NT2/D1 (cell line): ENCODE data around the gene PPP2R3A.
A peak's percentile ranks its signal among the peaks of the same experiment; 100 is the strongest.

Experiments
- DNase-seq: peaks from one replicate; pipeline ENCODE4 v3.0.0-alpha.2; 2011; ENCODE audit warnings: low read depth, low spot score
- H3K27me3 ChIP-seq: 2 replicates; pipeline ENCODE4 v1.6.0; 2011; ENCODE audit warnings: mild to moderate bottlenecking; ENCODE audit not compliant: insufficient read length, insufficient read depth
- H3K36me3 ChIP-seq: 2 replicates; pipeline ENCODE4 v1.6.1; 2011; ENCODE audit warnings: mild to moderate bottlenecking, low read length, mixed read lengths; ENCODE audit not compliant: insufficient read depth, insufficient read length
- H3K4me1 ChIP-seq: 2 replicates; pipeline ENCODE4 v1.5.1; 2011; ENCODE audit not compliant: insufficient read depth, insufficient read length
- H3K4me3 ChIP-seq: 2 replicates; pipeline ENCODE4 v1.5.1; 2011; ENCODE audit warnings: low read depth; ENCODE audit not compliant: insufficient read length
- H3K9ac ChIP-seq: 2 replicates; pipeline ENCODE4 v1.6.0; 2011; ENCODE audit warnings: low read depth; ENCODE audit not compliant: insufficient read length
- H3K9me3 ChIP-seq: 2 replicates; pipeline ENCODE4 v1.5.1; 2011; ENCODE audit warnings: mild to moderate bottlenecking, low read length; ENCODE audit not compliant: insufficient read depth
- SUZ12 ChIP-seq: IDR thresholded peaks from 2 replicates; pipeline ENCODE4 v1.6.1; 2011; ENCODE audit not compliant: insufficient read length, insufficient read depth; ENCODE audit errors: extremely low read depth
- YY1 ChIP-seq: IDR thresholded peaks from 2 replicates; pipeline ENCODE4 v1.6.1; 2011; ENCODE audit not compliant: insufficient read length, insufficient read depth
- ZNF274 ChIP-seq: IDR thresholded peaks from 2 replicates; pipeline ENCODE4 v1.6.1; 2011; ENCODE audit warnings: mild to moderate bottlenecking, low read depth, low read length

PPP2R3A gene

DNA sequence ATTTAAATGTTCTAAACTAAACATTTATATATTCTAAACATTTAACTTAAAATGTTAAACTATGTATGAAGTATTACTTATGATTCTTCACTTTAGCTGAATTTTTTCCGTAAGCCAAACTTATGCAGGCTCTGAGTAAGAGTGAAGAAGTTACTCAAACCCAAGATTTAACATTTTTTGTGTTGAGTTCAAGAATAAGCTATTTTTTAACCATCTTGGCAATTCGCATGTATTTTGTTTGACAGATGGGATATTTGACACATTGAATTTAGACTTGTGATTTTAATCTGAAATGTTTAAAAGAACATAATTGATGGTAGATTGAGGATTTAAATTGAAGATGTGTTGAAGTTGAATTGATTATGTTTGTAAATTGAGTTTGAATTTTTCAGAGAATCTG, 14.6 kb upstream of the PPP2R3A start:
- no peak for TF ChIP-seq SUZ12
- TF ChIP-seq ZNF274: no peak
- no peak for TF ChIP-seq YY1
- Histone ChIP-seq H3K4me1 (no peaks in the 10 kb centered on the region), H3K4me3 (no peak overlapping the region)

DNA sequence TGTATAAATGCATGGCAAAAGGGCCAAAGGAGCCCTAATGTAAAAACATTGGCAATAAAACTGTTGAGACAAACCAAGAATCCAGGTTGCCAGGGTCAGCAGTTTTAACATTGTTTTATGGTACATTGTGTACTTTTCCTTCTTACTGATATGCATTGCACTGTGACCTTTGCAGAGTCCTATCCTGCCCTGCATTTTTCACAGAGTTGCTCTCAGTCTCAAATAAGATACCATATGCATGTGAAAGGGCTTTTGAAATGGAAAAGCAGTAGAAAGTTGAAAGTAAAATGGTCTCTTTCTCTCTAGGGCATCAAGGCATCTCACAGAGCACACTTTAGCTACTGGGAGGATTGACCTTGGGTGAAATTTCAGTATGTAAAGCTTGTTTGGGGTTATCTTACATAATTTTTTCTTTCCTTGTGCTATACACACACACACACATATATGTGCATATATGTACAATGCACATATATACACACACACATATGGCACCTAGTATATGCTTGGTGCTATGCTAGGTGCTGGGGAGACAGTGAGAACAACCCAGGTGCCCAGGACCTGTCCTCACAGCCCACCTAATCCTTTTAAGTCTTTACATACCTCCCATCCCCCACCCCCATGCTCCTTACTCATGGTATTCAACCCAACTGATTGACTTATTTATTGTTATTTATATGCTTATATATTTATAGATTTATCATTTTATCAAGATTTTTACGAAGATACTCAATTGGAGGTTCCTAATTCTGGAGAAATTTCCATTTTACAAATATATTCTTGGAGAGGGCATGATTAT, 1.2 kb upstream of the PPP2R3A start:
- Histone ChIP-seq H3K4me1 (no peaks in the 10 kb centered on the region), H3K36me3 (no peaks in the 10 kb centered on the region), H3K9me3 (peaks cover 17% of the 10 kb centered on the region), H3K9ac (no peak overlapping the region), H3K4me3 (no peak overlapping the region), H3K27me3 (no peaks in the 10 kb centered on the region)
- DNase-seq: no peak
- TF ChIP-seq ZNF274: no peak
- TF ChIP-seq SUZ12: no peak
- no peak for TF ChIP-seq YY1

More for the DNA sequence above, 14.6 kb upstream of the PPP2R3A start:
- no peaks in the 10 kb centered on the region for H3K36me3 ChIP-seq
- H3K9ac ChIP-seq: no peak overlapping the region
- no peaks in the 10 kb centered on the region for H3K27me3 ChIP-seq
- no peak for DNase-seq
- peaks cover 3% of the 10 kb centered on the region; the same call in 1 of the 2 replicates for H3K9me3 ChIP-seq

DNA sequence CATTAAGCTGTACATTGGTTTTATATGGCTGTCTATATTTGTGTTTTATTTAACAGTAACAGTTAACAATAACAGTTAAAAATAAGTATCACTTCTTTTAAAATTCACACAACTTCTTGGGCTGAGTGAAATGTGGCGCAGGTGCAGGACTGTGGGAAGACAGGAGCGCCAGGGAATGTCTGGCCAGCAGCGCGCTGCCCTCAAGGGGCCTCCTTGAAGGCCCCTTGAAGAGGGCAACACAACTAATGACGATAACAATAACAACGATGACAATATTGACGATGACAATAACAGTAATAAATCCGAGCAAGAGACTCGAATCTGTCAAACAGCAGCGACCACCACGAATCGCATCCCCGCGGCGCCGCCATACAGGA, 411 bp upstream of the PPP2R3A start:
- DNase-seq: no peak
- H3K27me3 ChIP-seq: no peaks in the 10 kb centered on the region
- peaks cover 15% of the 10 kb centered on the region for H3K9me3 ChIP-seq
- no peaks in the 10 kb centered on the region for H3K4me1 ChIP-seq
- no peaks in the 10 kb centered on the region for H3K36me3 ChIP-seq
- peak overlapping the region; percentile 43 for H3K9ac ChIP-seq
- no peak for TF ChIP-seq ZNF274
- TF ChIP-seq YY1: no peak
- no peak for TF ChIP-seq SUZ12
- H3K4me3 ChIP-seq: peak overlapping the region; percentile 33

DNA sequence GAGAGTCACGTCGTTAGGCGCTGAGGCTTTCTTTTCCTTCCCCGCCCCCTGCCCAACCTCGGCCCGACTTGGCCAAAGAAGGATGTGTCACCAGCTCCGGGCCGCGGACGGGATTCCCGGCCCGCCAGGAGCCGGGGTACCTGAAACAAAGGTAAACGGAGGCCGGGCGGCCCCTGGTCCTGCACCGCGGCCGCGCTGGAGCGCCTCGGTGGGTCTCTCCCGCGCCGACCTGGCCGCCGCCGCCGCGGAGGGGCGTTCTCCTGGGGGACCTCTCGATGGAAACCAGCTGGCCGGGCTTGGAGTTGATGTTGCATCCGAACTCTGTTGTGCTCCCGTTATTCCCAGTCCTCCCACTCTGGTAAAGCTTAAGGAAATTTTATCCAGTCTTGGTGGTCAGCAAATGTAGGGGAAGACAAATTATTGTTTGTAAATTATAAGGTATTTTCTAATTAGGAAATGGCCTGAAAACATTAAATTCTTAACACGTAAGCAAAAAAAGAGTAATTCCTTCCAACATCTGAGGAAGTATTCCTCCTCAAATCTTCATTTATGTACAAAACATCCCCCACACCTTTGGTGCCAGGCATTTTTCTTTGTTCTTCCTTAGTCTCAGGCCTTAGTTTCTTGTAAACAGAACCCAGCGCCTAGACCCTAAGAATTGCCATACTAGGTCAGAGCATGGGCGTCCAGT, 888 bp downstream of the PPP2R3A start:
- H3K9ac ChIP-seq: peak overlapping the region; percentile 85
- no peak for DNase-seq
- H3K9me3 ChIP-seq: 0 out of 2 replicates have a peak, but pooled peaks cover 6% of the 10 kb centered on the region
- no peaks in the 10 kb centered on the region for H3K27me3 ChIP-seq
- no peak for TF ChIP-seq SUZ12
- TF ChIP-seq YY1: no peak
- TF ChIP-seq ZNF274: no peak
- H3K36me3 ChIP-seq: no peaks in the 10 kb centered on the region
- H3K4me1 ChIP-seq: no peaks in the 10 kb centered on the region
- peak overlapping the region; percentile 79 for H3K4me3 ChIP-seq

DNA sequence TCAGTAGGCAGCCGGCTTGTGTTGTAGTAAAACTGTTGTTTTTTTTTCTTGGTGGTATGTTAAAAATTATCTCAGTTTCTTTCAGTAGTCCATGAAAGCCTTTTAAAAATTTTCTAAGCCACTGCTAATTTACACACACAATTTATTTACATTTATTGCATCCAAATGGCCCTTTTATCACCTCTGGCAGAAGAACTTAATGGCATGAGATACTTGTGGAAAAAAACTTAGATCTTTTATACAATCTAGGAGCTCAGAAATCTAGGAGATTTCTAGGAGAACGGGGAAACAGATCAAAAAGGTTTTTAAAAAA, 1.4 kb downstream of the PPP2R3A start:
- Histone ChIP-seq H3K36me3 (no peaks in the 10 kb centered on the region), H3K4me3 (peak overlapping the region; percentile 79), H3K9ac (peak overlapping the region; percentile 85), H3K27me3 (no peaks in the 10 kb centered on the region), H3K4me1 (no peaks in the 10 kb centered on the region), H3K9me3 (0 out of 2 replicates have a peak, but pooled peaks cover 6% of the 10 kb centered on the region)
- DNase-seq: no peak
- TF ChIP-seq ZNF274 (no peak), YY1 (no peak), SUZ12 (no peak)

DNA sequence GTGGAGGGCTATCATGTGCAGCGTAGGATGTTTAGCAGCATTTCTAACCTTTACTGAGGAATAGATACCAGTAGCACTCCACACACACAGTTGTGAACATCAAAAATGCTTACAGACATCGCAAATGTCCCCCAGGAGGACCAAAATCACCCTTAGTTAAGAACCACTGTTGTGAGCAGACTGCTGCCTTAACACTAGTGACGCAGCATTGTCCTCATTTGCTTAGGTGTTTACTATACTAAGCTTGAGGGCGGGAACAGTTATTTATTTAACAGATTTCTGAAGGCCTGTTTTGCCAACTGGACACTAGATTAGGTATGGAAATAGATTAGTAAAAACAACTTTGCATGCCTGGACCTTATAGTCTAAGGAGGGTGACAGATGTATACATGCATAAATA, 2.3 kb downstream of the PPP2R3A start:
- Histone ChIP-seq H3K9me3 (0 out of 2 replicates have a peak, but pooled peaks cover 6% of the 10 kb centered on the region), H3K9ac (no peak overlapping the region), H3K4me1 (no peaks in the 10 kb centered on the region), H3K36me3 (no peaks in the 10 kb centered on the region), H3K27me3 (no peaks in the 10 kb centered on the region), H3K4me3 (no peak overlapping the region)
- no peak for DNase-seq
- TF ChIP-seq SUZ12 (no peak), YY1 (no peak)

DNA sequence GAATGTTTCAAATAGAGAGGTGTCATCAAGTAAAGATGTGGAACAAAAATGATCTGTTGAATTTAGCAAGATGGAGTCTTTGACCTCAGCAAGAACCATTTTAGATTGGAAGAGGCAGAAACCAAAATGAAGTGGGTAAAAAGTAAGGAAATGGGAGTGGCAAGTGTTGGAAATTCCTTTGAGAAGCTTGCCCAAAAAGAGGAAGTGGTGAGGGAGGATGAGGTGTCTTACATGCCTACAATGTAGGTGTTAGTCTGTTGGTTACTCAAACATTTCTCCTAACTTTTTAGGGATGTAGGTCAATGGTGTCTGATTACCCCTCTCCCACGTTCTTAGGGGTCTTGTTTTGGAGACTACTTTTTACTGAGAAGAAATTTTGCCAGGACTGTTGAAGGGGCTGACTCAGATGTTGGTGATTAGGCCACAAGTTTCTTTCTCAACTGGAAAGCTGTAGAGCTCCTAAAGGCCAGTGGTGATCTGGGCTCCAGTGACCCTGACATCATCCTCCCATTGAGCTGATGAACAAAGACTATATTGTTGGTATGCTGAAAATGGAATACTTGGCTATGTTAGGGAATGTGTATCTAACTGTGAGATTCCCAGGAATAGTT, 5.1 kb downstream of the PPP2R3A start:
- DNase-seq: no peak
- Histone ChIP-seq H3K4me1 (peaks cover 3% of the 10 kb centered on the region), H3K9me3 (0 out of 2 replicates have a peak, but pooled peaks cover 6% of the 10 kb centered on the region), H3K4me3 (no peak overlapping the region), H3K36me3 (no peaks in the 10 kb centered on the region), H3K27me3 (no peaks in the 10 kb centered on the region), H3K9ac (no peak overlapping the region)
- TF ChIP-seq YY1: no peak
- TF ChIP-seq SUZ12: no peak
- no peak for TF ChIP-seq ZNF274
